Fibroblast of lung (primary cell): ENCODE measurements around the gene SLC47A1. TPM values are rescaled to one million over a fixed set of nuclear protein-coding genes. Genes with fewer than 3 reads are reported as not detected.
A peak's percentile ranks its signal among the peaks of the same experiment; 100 is the strongest.

ENCODE experiments used
- DNase-seq, 2 donors: peaks; one replicate each; pipeline versions ENCODE4 v3.0.0 to v3.0.0-alpha.2; 2010; ENCODE audit warnings: low read depth in 2 of 2
- H2AFZ ChIP-seq: 2 replicates; pipeline ENCODE4 v1.5.1; 2012; ENCODE audit warnings: low read length, control low read depth, inconsistent platforms
- H3K27ac ChIP-seq: 2 replicates; pipeline ENCODE4 v1.5.1; 2011; ENCODE audit warnings: low read length, control low read depth; ENCODE audit not compliant: insufficient read depth
- H3K27me3 ChIP-seq: 2 replicates; pipeline ENCODE4 v1.5.1; 2011; ENCODE audit warnings: mild to moderate bottlenecking, low read length; ENCODE audit not compliant: control insufficient read depth, insufficient read depth
- H3K36me3 ChIP-seq: 2 replicates; pipeline ENCODE4 v1.5.1; 2011; ENCODE audit warnings: low read length; ENCODE audit not compliant: control insufficient read depth, insufficient read depth
- H3K4me1 ChIP-seq: 2 replicates; pipeline ENCODE4 v1.5.1; 2011; ENCODE audit warnings: low read length; ENCODE audit not compliant: control insufficient read depth, insufficient read depth; ENCODE audit errors: extremely low read depth
- H3K4me2 ChIP-seq: 2 replicates; pipeline ENCODE4 v1.5.1; 2011; ENCODE audit warnings: low read length, control low read depth; ENCODE audit not compliant: insufficient read depth; ENCODE audit errors: extremely low read depth
- H3K4me3 ChIP-seq, 4 experiments: fragments of 200-600 bp in 1 of 4; sonication (generic) in 1 of 4; replicated peaks in 1 of 4; 2 replicates each; pipeline ENCODE4 v1.5.1; 2011 to 2016; ENCODE audit warnings: low read length in 4 of 4, low read depth in 3 of 4, mild to moderate bottlenecking in 3 of 4, control low read depth in 2 of 4, inconsistent platforms in 1 of 4, mixed read lengths in 1 of 4; ENCODE audit not compliant: insufficient read depth in 1 of 4; ENCODE audit errors: control extremely low read depth in 1 of 4
- H3K79me2 ChIP-seq: 2 replicates; pipeline ENCODE4 v1.5.1; 2012; ENCODE audit warnings: mild to moderate bottlenecking, low read length, inconsistent platforms; ENCODE audit not compliant: control insufficient read depth, insufficient read depth
- H3K9ac ChIP-seq: 2 replicates; pipeline ENCODE4 v1.5.1; 2011; ENCODE audit warnings: mild to moderate bottlenecking, low read length, control low read depth; ENCODE audit not compliant: insufficient read depth
- H3K9me3 ChIP-seq: 2 replicates; pipeline ENCODE4 v1.5.1; 2012; ENCODE audit warnings: low read depth, low read length; ENCODE audit not compliant: control insufficient read depth, insufficient read depth
- H4K20me1 ChIP-seq: 2 replicates; pipeline ENCODE4 v1.5.1; 2011; ENCODE audit warnings: low read length; ENCODE audit not compliant: control insufficient read depth, insufficient read depth; ENCODE audit errors: extremely low read depth
- EZH2 ChIP-seq: IDR thresholded peaks from 2 replicates; pipeline ENCODE4 v1.5.1; 2012; ENCODE audit warnings: low read length, control low read depth, mild to moderate bottlenecking; ENCODE audit errors: missing control alignments
- polyA plus RNA-seq, 2 donors: library from polyadenylated mRNA; depleted of rRNA in 1 of 2; stranded (reverse) in 1 of 2; unstranded in 1 of 2; fragments of >200 nt; gene quantifications; 2 replicates each; pipeline ENCODE4 v1.2.1, GENCODE V29; 2011 to 2012; ENCODE audit warnings: missing spikeins in 1 of 2
- total RNA-seq: library from RNA; depleted of rRNA; stranded (reverse); fragments of >200 nt; gene quantifications from 2 replicates; pipeline ENCODE4 v1.2.1, GENCODE V29; 2014
- TF ChIP-seq, protein P1 (sequence below), 2 donors: IDR thresholded peaks in 1 of 2; conservative IDR thresholded peaks in 1 of 2; 1 replicate in 1 of 2; 2 replicates in 1 of 2; pipeline ENCODE4 v1.5.1; 2011 to 2012; ENCODE audit warnings: low read length in 2 of 2, control low read depth in 1 of 2, inconsistent platforms in 1 of 2, low read depth in 1 of 2, mild to moderate bottlenecking in 1 of 2

Gene SLC47A1
- total and polyA plus RNA-seq, 2 donors (not counting 1 experiment from before 2014, with no cell fraction given): 0.12 to 0.66 TPM

DNA sequence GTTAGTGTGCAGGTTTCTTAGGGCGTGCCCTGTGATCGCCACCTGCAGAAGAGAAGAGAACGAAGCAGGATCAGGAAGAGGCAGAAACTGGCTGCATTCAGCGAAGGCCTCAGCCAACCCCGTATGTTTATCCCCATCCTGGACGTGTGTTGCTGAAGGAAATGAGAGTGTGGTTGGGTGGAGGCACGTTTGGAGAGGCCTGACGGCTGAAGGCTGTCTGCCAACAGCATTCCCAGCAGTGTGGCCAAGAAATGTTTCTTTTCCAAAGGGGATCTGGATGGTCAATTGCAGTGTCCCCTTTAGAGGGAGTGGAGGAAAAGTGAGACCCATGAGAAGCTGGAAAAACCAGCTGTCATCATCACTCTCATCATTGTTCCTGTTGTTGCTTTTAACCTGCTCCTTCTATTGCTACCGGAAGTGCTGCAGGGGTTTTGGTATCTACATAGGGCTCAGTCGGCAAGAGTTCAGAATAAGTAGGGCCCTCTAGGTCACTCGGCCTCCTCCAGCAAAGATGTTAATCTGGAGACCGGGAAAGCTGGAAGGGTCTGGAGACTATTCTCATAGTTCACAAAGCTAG is 46.5 kb upstream of the SLC47A1 start:
- no peak overlapping the region for H2AFZ ChIP-seq

DNA sequence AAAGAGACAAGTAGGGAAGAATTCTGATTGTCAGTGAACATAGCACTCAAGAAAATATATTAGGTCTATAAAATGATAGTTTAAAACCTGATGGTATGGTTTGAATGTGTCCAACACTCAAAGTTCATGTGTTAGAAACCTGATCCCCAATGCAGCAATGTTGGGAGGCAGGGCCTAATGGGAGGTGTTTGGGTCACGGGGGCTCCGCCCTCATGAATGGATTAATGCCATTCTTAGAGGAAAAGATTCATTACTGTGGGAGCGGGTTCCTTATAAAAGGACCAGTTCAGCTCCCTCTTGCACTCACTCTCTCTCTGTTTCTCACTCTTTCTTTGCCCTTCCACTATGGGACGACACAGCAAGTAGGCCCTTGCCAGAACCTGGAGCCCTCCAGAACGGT is 41.5 kb upstream of the SLC47A1 start:
- Histone ChIP-seq H3K27me3 (no peaks in the 10 kb centered on the region), H3K4me2 (no peak overlapping the region), H4K20me1 (no peaks in the 10 kb centered on the region), H3K4me1 (no peaks in the 10 kb centered on the region), H3K4me3 (no peak overlapping the region), H3K9ac (no peak overlapping the region), H3K27ac (no peak overlapping the region), H2AFZ (no peak overlapping the region), H3K79me2 (no peaks in the 10 kb centered on the region), H3K9me3 (no peaks in the 10 kb centered on the region), H3K36me3 (no peaks in the 10 kb centered on the region)
- TF ChIP-seq EZH2: no peak
- TF ChIP-seq, protein P1, sequence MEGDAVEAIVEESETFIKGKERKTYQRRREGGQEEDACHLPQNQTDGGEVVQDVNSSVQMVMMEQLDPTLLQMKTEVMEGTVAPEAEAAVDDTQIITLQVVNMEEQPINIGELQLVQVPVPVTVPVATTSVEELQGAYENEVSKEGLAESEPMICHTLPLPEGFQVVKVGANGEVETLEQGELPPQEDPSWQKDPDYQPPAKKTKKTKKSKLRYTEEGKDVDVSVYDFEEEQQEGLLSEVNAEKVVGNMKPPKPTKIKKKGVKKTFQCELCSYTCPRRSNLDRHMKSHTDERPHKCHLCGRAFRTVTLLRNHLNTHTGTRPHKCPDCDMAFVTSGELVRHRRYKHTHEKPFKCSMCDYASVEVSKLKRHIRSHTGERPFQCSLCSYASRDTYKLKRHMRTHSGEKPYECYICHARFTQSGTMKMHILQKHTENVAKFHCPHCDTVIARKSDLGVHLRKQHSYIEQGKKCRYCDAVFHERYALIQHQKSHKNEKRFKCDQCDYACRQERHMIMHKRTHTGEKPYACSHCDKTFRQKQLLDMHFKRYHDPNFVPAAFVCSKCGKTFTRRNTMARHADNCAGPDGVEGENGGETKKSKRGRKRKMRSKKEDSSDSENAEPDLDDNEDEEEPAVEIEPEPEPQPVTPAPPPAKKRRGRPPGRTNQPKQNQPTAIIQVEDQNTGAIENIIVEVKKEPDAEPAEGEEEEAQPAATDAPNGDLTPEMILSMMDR (conservative IDR thresholded peaks at IDR 0.05 in 1 of 2, IDR thresholded peaks at IDR 0.05 in 1 of 2; ENCODE audit: low read depth in 1 of 2, low read length in 2 of 2): no peak
- no peak for DNase-seq

More for the DNA sequence above, 46.5 kb upstream of the SLC47A1 start:
- TF ChIP-seq, protein P1 (conservative IDR thresholded peaks at IDR 0.05 in 1 of 2, IDR thresholded peaks at IDR 0.05 in 1 of 2; ENCODE audit: low read depth in 1 of 2, low read length in 2 of 2): no peak
- no peak for TF ChIP-seq EZH2
- DNase-seq: peak in 1 of 2 donors; percentile 58
- no peak overlapping the region for H3K4me3 ChIP-seq
- no peak overlapping the region for H3K27ac ChIP-seq
- H4K20me1 ChIP-seq: no peaks in the 10 kb centered on the region
- H3K4me1 ChIP-seq: no peaks in the 10 kb centered on the region
- no peaks in the 10 kb centered on the region for H3K79me2 ChIP-seq
- no peak overlapping the region for H3K4me2 ChIP-seq
- no peak overlapping the region for H3K9ac ChIP-seq
- H3K9me3 ChIP-seq: no peaks in the 10 kb centered on the region
- H3K36me3 ChIP-seq: no peaks in the 10 kb centered on the region
- no peaks in the 10 kb centered on the region for H3K27me3 ChIP-seq

DNA sequence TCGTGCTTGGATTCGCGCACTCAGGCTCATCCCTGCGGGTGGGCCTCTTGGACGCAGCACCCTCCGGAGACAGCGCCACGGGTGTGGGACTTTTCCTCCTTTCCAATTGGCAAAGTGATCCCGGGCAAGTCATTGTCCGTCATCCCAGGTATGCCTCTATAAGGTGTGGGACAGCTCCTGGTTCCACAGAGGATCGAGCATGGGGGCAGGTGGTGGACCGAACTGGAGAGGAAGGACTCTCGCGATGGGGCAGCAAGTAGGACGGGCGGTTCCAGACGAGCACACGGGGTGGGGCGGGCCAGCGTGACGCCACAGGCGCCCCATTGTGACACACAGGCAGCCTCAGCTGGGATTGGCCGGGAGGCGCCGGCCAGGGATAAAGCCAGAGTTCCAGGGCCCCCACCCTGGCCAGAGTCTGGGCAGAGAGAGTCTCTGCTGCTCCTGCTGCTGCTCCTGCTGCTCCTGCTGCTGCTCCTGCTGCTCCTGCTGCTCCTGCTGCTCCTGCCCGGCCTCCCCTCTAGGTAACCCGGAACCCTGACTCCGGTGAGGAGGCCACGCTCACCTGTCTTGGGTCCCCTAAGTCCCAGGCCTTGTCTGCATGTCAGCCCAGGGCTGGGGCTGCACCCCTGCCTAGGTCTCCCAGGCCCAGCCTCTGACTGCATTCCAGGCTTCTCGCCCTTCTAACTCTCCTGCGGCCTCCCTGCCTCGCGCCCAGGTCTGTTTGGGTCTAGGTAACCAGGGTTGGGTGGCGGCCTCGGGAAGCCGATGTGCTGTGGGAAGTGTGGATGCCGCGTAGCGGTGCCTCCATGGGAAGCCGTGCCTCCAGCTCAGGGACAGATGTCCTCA is 38.5 kb upstream of the SLC47A1 start:
- Histone ChIP-seq H3K4me1 (no peaks in the 10 kb centered on the region), H4K20me1 (no peaks in the 10 kb centered on the region), H3K36me3 (no peaks in the 10 kb centered on the region), H3K79me2 (no peaks in the 10 kb centered on the region), H3K4me3 (no peak overlapping the region), H3K4me2 (no peak overlapping the region), H3K27me3 (no peaks in the 10 kb centered on the region), H3K27ac (no peak overlapping the region), H3K9me3 (no peaks in the 10 kb centered on the region), H3K9ac (no peak overlapping the region), H2AFZ (no peak overlapping the region)
- TF ChIP-seq, protein P1 (conservative IDR thresholded peaks at IDR 0.05 in 1 of 2, IDR thresholded peaks at IDR 0.05 in 1 of 2; ENCODE audit: low read depth in 1 of 2, low read length in 2 of 2): no peak
- no peak for TF ChIP-seq EZH2
- DNase-seq: no peak
